GM23338 (cell line): Measurements from ENCODE around the gene SLC6A8. TPM values are rescaled to one million over a fixed set of nuclear protein-coding genes. Genes with fewer than 3 reads are reported as not detected.

Source experiments
- ATAC-seq: fragments of 200-7000 bp; cut with Tn5 transposase; 3 replicates; pipeline ENCODE4 v1.9.1; 2020
- DNase-seq: peaks from one replicate; pipeline ENCODE4 v3.0.0-alpha.2; 2015; ENCODE audit warnings: low spot score
- H2AFZ ChIP-seq: fragments of 200-600 bp; sonication (generic); 2 replicates; pipeline ENCODE4 v1.8.0; 2016; ENCODE audit warnings: antibody characterized with exemption, mild to moderate bottlenecking, moderate library complexity
- H3F3A ChIP-seq: fragments of 200-600 bp; sonication (generic); replicated peaks from 2 replicates; pipeline ENCODE4 v1.8.0; 2017; ENCODE audit warnings: antibody characterized with exemption, mixed run types, low read depth
- H3K27ac ChIP-seq: fragments of 200-600 bp; sonication (generic); 2 replicates; pipeline ENCODE4 v1.6.1; 2016; ENCODE audit warnings: low read depth
- H3K27me3 ChIP-seq: fragments of 200-600 bp; sonication (generic); 2 replicates; pipeline ENCODE4 v1.8.0; 2016; ENCODE audit warnings: mild to moderate bottlenecking, mixed run types, moderate library complexity; ENCODE audit not compliant: insufficient read depth
- H3K36me3 ChIP-seq: fragments of 200-600 bp; sonication (generic); 2 replicates; pipeline ENCODE4 v1.8.0; 2016; ENCODE audit warnings: mild to moderate bottlenecking; ENCODE audit not compliant: insufficient read depth
- H3K4me1 ChIP-seq: fragments of 200-600 bp; sonication (generic); 2 replicates; pipeline ENCODE4 v1.8.0; 2016; ENCODE audit warnings: mild to moderate bottlenecking, moderate library complexity; ENCODE audit not compliant: insufficient read depth
- H3K4me2 ChIP-seq: fragments of 200-600 bp; sonication (generic); 2 replicates; pipeline ENCODE4 v1.7.1; 2017; ENCODE audit warnings: mixed run types
- H3K4me3 ChIP-seq: fragments of 200-600 bp; sonication (generic); 2 replicates; pipeline ENCODE4 v1.6.1; 2016; ENCODE audit warnings: mixed run types
- H3K79me2 ChIP-seq: fragments of 200-600 bp; sonication (generic); replicated peaks from 2 replicates; pipeline ENCODE4 v1.8.0; 2017; ENCODE audit warnings: mild to moderate bottlenecking; ENCODE audit not compliant: insufficient read depth
- H3K9me2 ChIP-seq: fragments of 200-600 bp; sonication (generic); 2 replicates; pipeline ENCODE4 v1.8.0; 2017; ENCODE audit not compliant: insufficient read depth
- H4K20me1 ChIP-seq: fragments of 200-600 bp; sonication (generic); replicated peaks from 2 replicates; pipeline ENCODE4 v1.8.0; 2017; ENCODE audit warnings: mild to moderate bottlenecking; ENCODE audit not compliant: insufficient read depth
- H3K27ac Mint-ChIP-seq: 2 replicates; pipeline ENCODE4 v1.8.0; 2020; ENCODE audit warnings: inconsistent platforms, mild to moderate bottlenecking, moderate library complexity, mixed read lengths
- H3K27me3 Mint-ChIP-seq: 3 replicates; pipeline ENCODE4 v1.8.0; 2022; ENCODE audit warnings: low read depth, mild to moderate bottlenecking, moderate library complexity, mixed read lengths, inconsistent platforms; ENCODE audit not compliant: insufficient read depth, poor library complexity
- H3K36me3 Mint-ChIP-seq: 3 replicates; pipeline ENCODE4 v1.8.0; 2021; ENCODE audit warnings: low read depth, mild to moderate bottlenecking, inconsistent platforms, moderate library complexity, mixed read lengths
- H3K4me1 Mint-ChIP-seq: 3 replicates; pipeline ENCODE4 v1.8.0; 2020; ENCODE audit warnings: mild to moderate bottlenecking, inconsistent platforms, mixed read lengths
- H3K4me3 Mint-ChIP-seq: 3 replicates; pipeline ENCODE4 v1.8.0; 2021; ENCODE audit warnings: moderate library complexity, mild to moderate bottlenecking, inconsistent platforms, mixed read lengths
- H3K9me3 Mint-ChIP-seq: 3 replicates; pipeline ENCODE4 v1.8.0; 2020; ENCODE audit warnings: moderate library complexity, mild to moderate bottlenecking, inconsistent platforms, mixed read lengths
- CREB1 ChIP-seq: fragments of 250-450 bp; sonication (Bioruptor Pico); IDR thresholded peaks from 2 replicates; pipeline ENCODE4 v1.5.0; 2020; ENCODE audit warnings: low read depth, mild to moderate bottlenecking, moderate library complexity
- CTCF ChIP-seq, 2 experiments: fragments of 200-600 bp in 1 of 2; sonication (generic) in 1 of 2; conservative IDR thresholded peaks; 2 replicates each; pipeline versions ENCODE4 v1.5.1 to v1.6.1; 2016 to 2017; ENCODE audit warnings: antibody characterized with exemption in 2 of 2, low read depth in 2 of 2, mild to moderate bottlenecking in 2 of 2, moderate library complexity in 1 of 2
- EZH2 ChIP-seq: fragments of 200-600 bp; sonication (generic); IDR thresholded peaks from one replicate; pipeline ENCODE4 v1.8.0; 2017; ENCODE audit warnings: antibody characterized with exemption, mild to moderate bottlenecking, low read depth; ENCODE audit not compliant: unreplicated experiment
- EZH2phosphoT487 ChIP-seq: fragments of 200-600 bp; sonication (generic); IDR thresholded peaks from one replicate; pipeline ENCODE4 v1.8.1; 2018; ENCODE audit warnings: antibody characterized with exemption; ENCODE audit not compliant: unreplicated experiment
- JUNB ChIP-seq: IDR thresholded peaks from one replicate; pipeline ENCODE4 v1.6.1; 2016; ENCODE audit warnings: antibody characterized with exemption; ENCODE audit not compliant: unreplicated experiment
- NANOG ChIP-seq: IDR thresholded peaks from 2 replicates; pipeline ENCODE4 v1.6.1; 2016; ENCODE audit warnings: antibody characterized with exemption, borderline replicate concordance
- POLR2AphosphoS5 ChIP-seq: IDR thresholded peaks from 2 replicates; pipeline ENCODE4 v1.6.1; 2016; ENCODE audit warnings: antibody characterized with exemption, low read depth
- STAT1 ChIP-seq: IDR thresholded peaks from one replicate; pipeline ENCODE4 v1.6.1; 2016; ENCODE audit warnings: antibody characterized with exemption; ENCODE audit not compliant: unreplicated experiment
- ZNF114 ChIP-seq: fragments of 250-450 bp; sonication (Bioruptor Pico); IDR thresholded peaks from 2 replicates; pipeline ENCODE4 v1.5.0; 2020; ENCODE audit warnings: mild to moderate bottlenecking, moderate library complexity
- ZNF331 ChIP-seq: fragments of 250-450 bp; sonication (Bioruptor Pico); IDR thresholded peaks from 2 replicates; pipeline ENCODE4 v1.5.0; 2020; ENCODE audit warnings: low read depth, mild to moderate bottlenecking, moderate library complexity
- ZNF462 ChIP-seq: fragments of 250-450 bp; sonication (Bioruptor Pico); IDR thresholded peaks from 2 replicates; pipeline ENCODE4 v1.5.0; 2020; ENCODE audit warnings: mild to moderate bottlenecking, moderate library complexity
- polyA plus RNA-seq: library from polyadenylated mRNA; unstranded; fragments of >200 nt; fragmentation: Nextera tagmentation; extraction: Ambion mirVana; gene quantifications from 2 replicates; pipeline ENCODE4 v1.2.1, GENCODE V29; 2016
- total RNA-seq: library from RNA; depleted of rRNA; stranded (reverse); fragments of >200 nt; shearing (Covaris generic); gene quantifications from 2 replicates; pipeline ENCODE4 v1.2.3, GENCODE V29; 2014
- TF ChIP-seq, protein P1 (sequence below): IDR thresholded peaks from one replicate; pipeline ENCODE4 v1.6.1; 2018; ENCODE audit warnings: antibody characterized with exemption; ENCODE audit not compliant: unreplicated experiment
- TF ChIP-seq, protein P2 (sequence below): IDR thresholded peaks from 2 replicates; pipeline ENCODE4 v1.6.1; 2016; ENCODE audit warnings: antibody characterized with exemption

The SLC6A8 gene
- total and polyA plus RNA-seq, 2 experiments from 2014 or later, result 19.5 to 68.6 TPM

DNA sequence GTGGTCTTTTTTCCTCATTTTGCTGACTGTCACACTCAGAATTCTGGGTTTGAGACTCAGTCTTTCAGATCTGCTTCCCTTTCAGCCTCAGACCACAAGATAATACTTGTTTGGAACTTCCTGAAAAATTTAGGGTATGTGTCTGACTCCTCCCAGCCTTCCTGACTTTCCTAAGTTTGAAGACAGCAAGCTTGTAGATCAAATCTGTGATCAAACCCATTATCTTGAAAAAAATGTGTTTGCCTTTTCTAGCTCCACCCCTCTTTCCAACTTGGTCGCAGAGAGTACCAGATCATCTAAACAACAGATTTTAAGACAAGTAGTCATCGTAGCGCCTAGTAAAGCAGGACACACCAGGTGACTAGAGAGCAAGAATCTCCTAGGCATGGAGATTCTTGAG, 26.5 kb downstream of the SLC6A8 start:
- Mint-ChIP-seq H3K4me3 (no peak overlapping the region), H3K36me3 (peaks cover 51% of the 10 kb centered on the region), H3K27ac (no peak overlapping the region), H3K4me1 (no peaks in the 10 kb centered on the region), H3K9me3 (no peaks in the 10 kb centered on the region), H3K27me3 (peaks cover 1% of the 10 kb centered on the region)
- H3F3A ChIP-seq, result no peaks in the 10 kb centered on the region
- H4K20me1 ChIP-seq, result peaks cover 3% of the 10 kb centered on the region; the same call in 1 of the 2 replicates
- no peak overlapping the region for H3K27ac ChIP-seq
- no peak overlapping the region for H3K4me2 ChIP-seq
- 0 out of 2 replicates have a peak, but pooled peaks cover 2% of the 10 kb centered on the region for H3K79me2 ChIP-seq
- H3K9me2 ChIP-seq, result no peaks in the 10 kb centered on the region
- no peaks in the 10 kb centered on the region for H3K4me1 ChIP-seq
- ATAC-seq, result no peak
- H3K27me3 ChIP-seq, result no peaks in the 10 kb centered on the region
- no peak for DNase-seq
- TF ChIP-seq ZNF114 (CRISPR knock-in tag) (no peak), ZNF331 (no peak), POLR2AphosphoS5 (no peak), CTCF (conservative IDR thresholded peaks at IDR 0.05; ENCODE audit: low read depth in 2 of 2) (no peak), STAT1 (no peak), NANOG (no peak), EZH2 (no peak), CREB1 (no peak), EZH2phosphoT487 (no peak), ZNF462 (CRISPR knock-in tag) (no peak), JUNB (no peak)
- TF ChIP-seq, protein P1, sequence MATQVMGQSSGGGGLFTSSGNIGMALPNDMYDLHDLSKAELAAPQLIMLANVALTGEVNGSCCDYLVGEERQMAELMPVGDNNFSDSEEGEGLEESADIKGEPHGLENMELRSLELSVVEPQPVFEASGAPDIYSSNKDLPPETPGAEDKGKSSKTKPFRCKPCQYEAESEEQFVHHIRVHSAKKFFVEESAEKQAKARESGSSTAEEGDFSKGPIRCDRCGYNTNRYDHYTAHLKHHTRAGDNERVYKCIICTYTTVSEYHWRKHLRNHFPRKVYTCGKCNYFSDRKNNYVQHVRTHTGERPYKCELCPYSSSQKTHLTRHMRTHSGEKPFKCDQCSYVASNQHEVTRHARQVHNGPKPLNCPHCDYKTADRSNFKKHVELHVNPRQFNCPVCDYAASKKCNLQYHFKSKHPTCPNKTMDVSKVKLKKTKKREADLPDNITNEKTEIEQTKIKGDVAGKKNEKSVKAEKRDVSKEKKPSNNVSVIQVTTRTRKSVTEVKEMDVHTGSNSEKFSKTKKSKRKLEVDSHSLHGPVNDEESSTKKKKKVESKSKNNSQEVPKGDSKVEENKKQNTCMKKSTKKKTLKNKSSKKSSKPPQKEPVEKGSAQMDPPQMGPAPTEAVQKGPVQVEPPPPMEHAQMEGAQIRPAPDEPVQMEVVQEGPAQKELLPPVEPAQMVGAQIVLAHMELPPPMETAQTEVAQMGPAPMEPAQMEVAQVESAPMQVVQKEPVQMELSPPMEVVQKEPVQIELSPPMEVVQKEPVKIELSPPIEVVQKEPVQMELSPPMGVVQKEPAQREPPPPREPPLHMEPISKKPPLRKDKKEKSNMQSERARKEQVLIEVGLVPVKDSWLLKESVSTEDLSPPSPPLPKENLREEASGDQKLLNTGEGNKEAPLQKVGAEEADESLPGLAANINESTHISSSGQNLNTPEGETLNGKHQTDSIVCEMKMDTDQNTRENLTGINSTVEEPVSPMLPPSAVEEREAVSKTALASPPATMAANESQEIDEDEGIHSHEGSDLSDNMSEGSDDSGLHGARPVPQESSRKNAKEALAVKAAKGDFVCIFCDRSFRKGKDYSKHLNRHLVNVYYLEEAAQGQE, result no peak
- TF ChIP-seq, protein P2, sequence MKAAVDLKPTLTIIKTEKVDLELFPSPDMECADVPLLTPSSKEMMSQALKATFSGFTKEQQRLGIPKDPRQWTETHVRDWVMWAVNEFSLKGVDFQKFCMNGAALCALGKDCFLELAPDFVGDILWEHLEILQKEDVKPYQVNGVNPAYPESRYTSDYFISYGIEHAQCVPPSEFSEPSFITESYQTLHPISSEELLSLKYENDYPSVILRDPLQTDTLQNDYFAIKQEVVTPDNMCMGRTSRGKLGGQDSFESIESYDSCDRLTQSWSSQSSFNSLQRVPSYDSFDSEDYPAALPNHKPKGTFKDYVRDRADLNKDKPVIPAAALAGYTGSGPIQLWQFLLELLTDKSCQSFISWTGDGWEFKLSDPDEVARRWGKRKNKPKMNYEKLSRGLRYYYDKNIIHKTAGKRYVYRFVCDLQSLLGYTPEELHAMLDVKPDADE, result no peak
- H3K36me3 ChIP-seq, result no peaks in the 10 kb centered on the region
- H3K4me3 ChIP-seq, result no peak overlapping the region
- no peak overlapping the region for H2AFZ ChIP-seq
